GM12878 (cell line): ENCODE results near the gene PRKN.

Experiments
- CTCF ChIP-seq, 3 experiments: IDR thresholded peaks in 2 of 3; conservative IDR thresholded peaks in 1 of 3; 2 replicates each; pipeline ENCODE4 v1.5.1; 2011; ENCODE audit warnings: low read depth in 3 of 3, low read length in 3 of 3, mild to moderate bottlenecking in 3 of 3, control low read depth in 2 of 3, moderate library complexity in 2 of 3, inconsistent platforms in 1 of 3, mixed read lengths in 1 of 3; ENCODE audit not compliant: control insufficient read depth in 2 of 3, insufficient read depth in 1 of 3; ENCODE audit errors: extremely low read depth in 1 of 3
- EP300 ChIP-seq, 2 experiments: fragments of 150-350 bp in 1 of 2; IDR thresholded peaks; 2 replicates each; pipeline ENCODE4 v1.6.1; 2011 to 2012; ENCODE audit warnings: low read depth in 2 of 2, low read length in 2 of 2, borderline replicate concordance in 1 of 2, improper control_type of control experiment in 1 of 2, inconsistent platforms in 1 of 2; ENCODE audit not compliant: control insufficient read depth in 1 of 2
- ETV6 ChIP-seq, 2 experiments: fragments of 450-650 bp in 1 of 2; IDR thresholded peaks in 1 of 2; conservative IDR thresholded peaks in 1 of 2; 2 replicates each; pipeline ENCODE4 v1.6.1; 2014; ENCODE audit warnings: antibody characterized with exemption in 1 of 2, borderline replicate concordance in 1 of 2, low read depth in 1 of 2, mild to moderate bottlenecking in 1 of 2, moderate library complexity in 1 of 2
- MXI1 ChIP-seq: fragments of 150-350 bp; IDR thresholded peaks from 2 replicates; pipeline ENCODE4 v1.6.1; 2011; ENCODE audit warnings: low read depth, mild to moderate bottlenecking, inconsistent platforms, low read length, improper control_type of control experiment
- POLR2A ChIP-seq: IDR thresholded peaks from 2 replicates; pipeline ENCODE4 v1.6.1; 2011; ENCODE audit warnings: low read depth, mild to moderate bottlenecking, low read length
- POU2F2 ChIP-seq: IDR thresholded peaks from 3 replicates; pipeline ENCODE4 v1.6.1; 2011; ENCODE audit warnings: low read depth, mild to moderate bottlenecking, low read length, borderline replicate concordance
- RCOR1 ChIP-seq: conservative IDR thresholded peaks from 2 replicates; pipeline ENCODE4 v1.6.1; 2012; ENCODE audit warnings: low read depth, low read length, improper control_type of control experiment
- SREBF2 ChIP-seq: IDR thresholded peaks from 2 replicates; pipeline ENCODE4 v1.6.1; 2012; ENCODE audit warnings: mild to moderate bottlenecking, low read length
- STAT3 ChIP-seq: IDR thresholded peaks from 2 replicates; pipeline ENCODE4 v1.6.1; 2011; ENCODE audit warnings: low read depth, low read length, improper control_type of control experiment
- ZNF592 ChIP-seq: fragments of 450-650 bp; IDR thresholded peaks from 2 replicates; pipeline ENCODE4 v1.6.1; 2017; ENCODE audit warnings: mild to moderate bottlenecking, moderate library complexity
- TF ChIP-seq, protein P1 (sequence below): fragments of 450-650 bp; formaldehyde crosslinking; IDR thresholded peaks from 2 replicates; pipeline ENCODE4 v1.4.0; 2022; ENCODE audit warnings: mild to moderate bottlenecking, moderate library complexity

- no peak for TF ChIP-seq EP300 (IDR thresholded peaks at IDR 0.05; ENCODE audit: borderline replicate concordance in 1 of 2, control insufficient read depth in 1 of 2, low read depth in 2 of 2, low read length in 2 of 2)
- TF ChIP-seq CTCF (IDR thresholded peaks at IDR 0.05 in 2 of 3, conservative IDR thresholded peaks at IDR 0.05 in 1 of 3; ENCODE audit: control insufficient read depth in 2 of 3, extremely low read depth in 1 of 3, insufficient read depth in 1 of 3, low read depth in 3 of 3, low read length in 3 of 3), result no peak
- no peak for TF ChIP-seq MXI1
- no peak for TF ChIP-seq STAT3
- TF ChIP-seq POU2F2, result no peak
- TF ChIP-seq ETV6 (conservative IDR thresholded peaks at IDR 0.05 in 1 of 2, IDR thresholded peaks at IDR 0.05 in 1 of 2; ENCODE audit: borderline replicate concordance in 1 of 2, low read depth in 1 of 2), result no peak
- TF ChIP-seq SREBF2, result no peak
- TF ChIP-seq, protein P1, sequence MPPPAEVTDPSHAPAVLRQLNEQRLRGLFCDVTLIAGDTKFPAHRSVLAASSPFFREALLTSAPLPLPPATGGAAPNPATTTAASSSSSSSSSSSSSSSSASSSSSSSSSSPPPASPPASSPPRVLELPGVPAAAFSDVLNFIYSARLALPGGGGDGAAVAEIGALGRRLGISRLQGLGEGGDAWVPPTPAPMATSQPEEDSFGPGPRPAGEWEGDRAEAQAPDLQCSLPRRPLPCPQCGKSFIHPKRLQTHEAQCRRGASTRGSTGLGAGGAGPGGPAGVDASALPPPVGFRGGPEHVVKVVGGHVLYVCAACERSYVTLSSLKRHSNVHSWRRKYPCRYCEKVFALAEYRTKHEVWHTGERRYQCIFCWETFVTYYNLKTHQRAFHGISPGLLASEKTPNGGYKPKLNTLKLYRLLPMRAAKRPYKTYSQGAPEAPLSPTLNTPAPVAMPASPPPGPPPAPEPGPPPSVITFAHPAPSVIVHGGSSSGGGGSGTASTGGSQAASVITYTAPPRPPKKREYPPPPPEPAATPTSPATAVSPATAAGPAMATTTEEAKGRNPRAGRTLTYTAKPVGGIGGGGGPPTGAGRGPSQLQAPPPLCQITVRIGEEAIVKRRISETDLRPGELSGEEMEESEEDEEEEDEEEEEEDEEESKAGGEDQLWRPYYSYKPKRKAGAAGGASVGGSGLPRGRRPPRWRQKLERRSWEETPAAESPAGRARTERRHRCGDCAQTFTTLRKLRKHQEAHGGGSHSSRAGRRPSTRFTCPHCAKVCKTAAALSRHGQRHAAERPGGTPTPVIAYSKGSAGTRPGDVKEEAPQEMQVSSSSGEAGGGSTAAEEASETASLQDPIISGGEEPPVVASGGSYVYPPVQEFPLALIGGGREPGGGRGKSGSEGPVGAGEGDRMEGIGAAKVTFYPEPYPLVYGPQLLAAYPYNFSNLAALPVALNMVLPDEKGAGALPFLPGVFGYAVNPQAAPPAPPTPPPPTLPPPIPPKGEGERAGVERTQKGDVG, result no peak
- no peak for TF ChIP-seq RCOR1
- no peak for TF ChIP-seq POLR2A
- no peak for TF ChIP-seq ZNF592
Observed at GRCh38 chr6:162539321-162539720, 188.2 kb downstream of the PRKN start.
